ENCODE results near the gene PRMT1. TPM values are rescaled to one million over a fixed set of nuclear protein-coding genes. Genes with fewer than 3 reads are reported as not detected.

PRMT1 gene
- total RNA-seq, 1 experiment from 2014 or later, result 505 TPM

- Histone ChIP-seq H2BK20ac (ENCODE audit: low read depth, low read length, poor library complexity, severe bottlenecking) (no peak overlapping the region), H3K23ac (ENCODE audit: insufficient read length, low read depth, low read length) (no peak overlapping the region), H2BK15ac (ENCODE audit: low read depth, low read length) (no peak overlapping the region), H3K18ac (ENCODE audit: insufficient read length, low read depth, low read length) (no peak overlapping the region), H3K4me1 (ENCODE audit: insufficient read depth, low read length) (peaks cover 4% of the 10 kb centered on the region; the same call in 1 of the 2 replicates), H2AFZ (ENCODE audit: low read length) (no peak overlapping the region), H3T11ph (ENCODE audit: low read length) (no peak overlapping the region), H3K9me3 (ENCODE audit: control insufficient read depth, low read depth, low read length) (no peaks in the 10 kb centered on the region), H4K91ac (ENCODE audit: insufficient read length, low read depth, low read length) (no peak overlapping the region), H3K9ac (ENCODE audit: extremely low read depth, insufficient read length, low read length) (no peak overlapping the region), H4K5ac (ENCODE audit: insufficient read length, low read depth, low read length) (no peak overlapping the region), H3K79me2 (ENCODE audit: insufficient read depth, low read length) (peaks cover 22% of the 10 kb centered on the region; the same call in 1 of the 2 replicates), H4K20me1 (ENCODE audit: control insufficient read depth, insufficient read depth, insufficient read length) (no peaks in the 10 kb centered on the region), H3K4me2 (ENCODE audit: insufficient read depth, insufficient read length, low read length) (no peak overlapping the region), H3K14ac (ENCODE audit: insufficient read depth, low read length) (no peak overlapping the region), H3K79me1 (ENCODE audit: insufficient read depth, low read depth, low read length, poor library complexity, severe bottlenecking) (peaks cover 2% of the 10 kb centered on the region), H3K23me2 (ENCODE audit: insufficient read length, low read depth, low read length, poor library complexity, severe bottlenecking) (no peaks in the 10 kb centered on the region), H2BK12ac (ENCODE audit: insufficient read length, low read depth, low read length) (no peak overlapping the region), H3K27me3 (ENCODE audit: insufficient read depth, low read length) (no peaks in the 10 kb centered on the region), H2BK5ac (ENCODE audit: insufficient read length, low read length) (no peak overlapping the region), H4K8ac (replicated peaks; ENCODE audit: insufficient read length, low read depth, low read length) (no peak overlapping the region), H2AK5ac (ENCODE audit: insufficient read length, low read length) (no peak overlapping the region), H3K27ac (ENCODE audit: insufficient read length, low read depth, low read length) (no peak overlapping the region), H2BK120ac (ENCODE audit: low read depth, low read length, poor library complexity, severe bottlenecking) (no peak overlapping the region), H3K56ac (ENCODE audit: insufficient read length, low read depth, low read length) (no peak overlapping the region), H3K4ac (ENCODE audit: low read depth, low read length) (no peak overlapping the region)
- Mint-ChIP-seq H3K27ac (no peak overlapping the region), H3K4me3 (peak overlapping the region in 1 of 2 experiments; percentile 44; a peak in 1 of 5 replicates), H3K4me1 (peaks cover 25 to 52% of the 10 kb centered on the region in 2 experiments), H3K36me3 (ENCODE audit: insufficient read depth in 1 of 3, low read depth in 3 of 3) (peaks cover 46 to 61% (median 58%) of the 10 kb centered on the region in 3 experiments), H3K27me3 (ENCODE audit: low read depth) (no peaks in the 10 kb centered on the region), H3K9me3 (no peaks in the 10 kb centered on the region; a peak in 3 of 5 replicates)
- DNase-seq, result no peak
- no CpG with 5 or more reads among the region's 8 CpGs for WGBS (ENCODE audit: extremely low coverage, insufficient read length, low lambda C conversion rate)
- no peak for TF ChIP-seq CTCF (conservative IDR thresholded peaks at IDR 0.05)
Measured at GRCh38 chr19:49682274-49682673, 5.2 kb downstream of the PRMT1 start.

Measured in H9 (cell line).